ENCODE measurements around the gene LRRC32. TPM values are rescaled to one million over a fixed set of nuclear protein-coding genes. Genes with fewer than 3 reads are reported as not detected.

The LRRC32 gene
- total RNA-seq, 4 donors from 2014 or later, result 22.7 to 37.6 (median 31.1) TPM

DNA sequence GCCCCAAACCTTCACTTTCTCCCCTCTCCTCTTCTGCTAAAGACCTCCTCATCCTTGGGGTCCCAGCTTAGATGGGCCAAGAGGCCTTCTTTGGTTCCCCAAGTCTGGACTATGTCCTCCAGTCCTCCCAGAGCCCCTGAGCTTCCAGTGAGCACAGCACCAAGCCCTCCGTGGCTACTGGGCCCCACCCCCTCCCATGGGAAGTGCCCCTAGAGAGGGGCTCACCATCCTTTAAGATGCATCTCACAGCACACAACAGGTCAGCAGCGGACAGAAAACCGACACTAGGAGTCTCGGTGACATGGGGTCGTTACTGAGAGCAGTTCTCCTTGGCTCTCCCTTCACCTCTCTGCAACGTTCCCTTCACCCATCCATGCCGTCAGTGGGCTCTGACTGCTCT is 2.7 kb downstream of the LRRC32 start:
- Histone ChIP-seq H3K4me3 (peak overlapping the region in 1 of 2 donors; percentile 68), H3K36me3 (peaks cover 0 to 8% of the 10 kb centered on the region in 2 donors), H3K9me3 (no peaks in the 10 kb centered on the region), H3K27ac (peak overlapping the region in 3 of 4 donors; percentile 51 to 74 (median 54)), H3K4me1 (peaks cover 0 to 49% (median 7%) of the 10 kb centered on the region in 3 donors), H3K27me3 (peaks cover 28% of the 10 kb centered on the region)
- ATAC-seq, result no peak
- TF ChIP-seq POLR2AphosphoS5 (IDR thresholded peaks at IDR 0.05) (no peak), CTCF (IDR thresholded peaks at IDR 0.05) (no peak), EP300 (IDR thresholded peaks at IDR 0.05) (no peak), POLR2A (IDR thresholded peaks at IDR 0.05) (no peak)
- 60 to 80% methylated on average over 1 of the region's 7 CpGs for WGBS, 2 donors (ENCODE audit: low coverage in 1 of 2)

DNA sequence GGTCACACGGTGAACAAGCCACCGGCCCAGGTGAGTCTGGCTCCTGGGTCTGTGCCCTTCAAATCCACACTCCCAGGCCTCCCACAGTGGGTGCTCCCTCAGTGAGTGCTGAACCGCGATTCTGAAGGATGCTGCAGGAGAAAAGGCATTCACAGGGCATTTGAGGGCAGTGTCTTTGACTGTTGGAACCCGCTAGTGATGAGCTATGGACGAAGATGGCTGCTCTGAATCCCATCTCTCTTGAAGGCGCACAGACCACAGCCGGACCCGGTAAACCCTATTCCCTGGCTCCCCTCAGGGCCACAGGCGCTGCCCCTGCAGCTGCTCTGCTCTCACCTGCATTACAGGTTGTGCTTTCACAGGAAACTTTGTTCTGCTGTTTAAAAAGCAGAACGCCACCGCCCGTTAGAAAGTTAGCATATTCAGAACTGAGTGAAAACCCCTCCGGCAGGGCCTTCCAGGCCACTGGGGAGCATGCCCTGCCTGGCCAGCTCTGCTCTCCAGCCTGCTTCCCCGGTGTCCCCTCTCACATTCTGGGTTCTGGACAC is 3.2 kb downstream of the LRRC32 start:
- ATAC-seq, result no peak
- Histone ChIP-seq H3K27ac (peak overlapping the region in 3 of 4 donors; percentile 51 to 74 (median 54)), H3K4me1 (peaks cover 0 to 44% (median 7%) of the 10 kb centered on the region in 3 donors), H3K4me3 (peak overlapping the region in 1 of 2 donors; percentile 68), H3K9me3 (no peaks in the 10 kb centered on the region), H3K27me3 (peaks cover 28% of the 10 kb centered on the region), H3K36me3 (peaks cover 0 to 8% of the 10 kb centered on the region in 2 donors)
- TF ChIP-seq EP300 (IDR thresholded peaks at IDR 0.05), result no peak
- TF ChIP-seq POLR2AphosphoS5 (IDR thresholded peaks at IDR 0.05), result no peak
- TF ChIP-seq CTCF (IDR thresholded peaks at IDR 0.05), result no peak
- TF ChIP-seq POLR2A (IDR thresholded peaks at IDR 0.05), result no peak
- WGBS, 2 donors (ENCODE audit: low coverage in 1 of 2), result 84 to 89% methylated on average over 8 to 9 of the region's 15 CpGs

DNA sequence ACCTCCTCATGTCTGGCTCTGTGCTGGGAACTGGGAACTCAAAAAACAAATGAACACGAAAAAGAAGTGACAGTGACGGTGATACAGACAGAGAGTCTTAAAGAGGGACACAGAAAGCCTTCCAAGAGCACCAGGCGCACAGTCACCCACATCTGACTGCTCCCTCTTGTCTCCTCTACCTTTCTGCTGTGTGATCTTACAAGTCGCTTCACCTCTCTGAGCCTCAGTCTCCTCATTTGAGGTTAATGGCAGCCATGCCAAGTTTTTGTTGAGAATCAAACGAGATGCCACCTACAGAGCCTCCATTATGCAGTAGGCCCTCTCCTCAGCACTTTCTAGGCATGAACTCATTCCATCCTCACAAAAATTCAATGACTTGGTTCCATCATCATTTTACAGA is 3.7 kb downstream of the LRRC32 start:
- H3K27me3 ChIP-seq, result peaks cover 28% of the 10 kb centered on the region
- peak overlapping the region in 1 of 2 donors; percentile 68 for H3K4me3 ChIP-seq
- peaks cover 0 to 8% of the 10 kb centered on the region in 2 donors for H3K36me3 ChIP-seq
- no peak for ATAC-seq
- WGBS, 2 donors (ENCODE audit: low coverage in 1 of 2), result 69 to 81% methylated on average over 5 of the region's 5 CpGs
- peak overlapping the region in 3 of 4 donors; percentile 51 to 74 (median 54) for H3K27ac ChIP-seq
- H3K4me1 ChIP-seq, result peaks cover 0 to 39% (median 7%) of the 10 kb centered on the region in 3 donors
- no peaks in the 10 kb centered on the region for H3K9me3 ChIP-seq
- TF ChIP-seq EP300 (IDR thresholded peaks at IDR 0.05) (no peak), POLR2A (IDR thresholded peaks at IDR 0.05) (no peak), POLR2AphosphoS5 (IDR thresholded peaks at IDR 0.05) (no peak), CTCF (IDR thresholded peaks at IDR 0.05) (no peak)

DNA sequence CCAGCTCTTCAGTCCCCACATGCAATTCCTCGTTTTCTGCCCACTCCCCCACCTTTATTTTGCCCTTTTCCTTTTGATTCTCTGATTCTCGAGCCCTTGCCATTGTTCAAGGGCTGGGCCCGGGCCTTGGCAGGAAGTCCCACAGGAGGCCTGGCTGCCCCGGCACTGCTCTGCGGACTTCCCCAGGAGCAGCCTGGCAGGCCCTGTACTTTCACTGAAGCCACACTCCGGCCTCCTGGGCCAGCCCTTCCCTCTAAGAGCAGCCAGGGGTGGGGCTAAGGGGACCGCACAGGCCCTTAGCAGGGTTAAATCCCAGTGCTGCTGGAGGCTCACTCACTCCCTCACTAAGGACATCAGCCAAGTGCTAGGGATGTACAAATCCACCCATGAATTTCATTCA is 4.1 kb downstream of the LRRC32 start:
- Histone ChIP-seq H3K4me3 (peak overlapping the region in 1 of 2 donors; percentile 68), H3K27ac (peak overlapping the region in 3 of 4 donors; percentile 35 to 74 (median 54))
- WGBS, 2 donors (ENCODE audit: low coverage in 1 of 2), result 49 to 71% methylated on average over 1 to 2 of the region's 7 CpGs

More for the DNA sequence above, 4.1 kb downstream of the LRRC32 start:
- H3K36me3 ChIP-seq, result peaks cover 0 to 8% of the 10 kb centered on the region in 2 donors
- peaks cover 0 to 35% (median 7%) of the 10 kb centered on the region in 3 donors for H3K4me1 ChIP-seq
- ATAC-seq, result peak; percentile 43
- H3K27me3 ChIP-seq, result peaks cover 24% of the 10 kb centered on the region
- TF ChIP-seq POLR2A (IDR thresholded peaks at IDR 0.05) (no peak), EP300 (IDR thresholded peaks at IDR 0.05) (no peak), CTCF (IDR thresholded peaks at IDR 0.05) (no peak), POLR2AphosphoS5 (IDR thresholded peaks at IDR 0.05) (no peak)
- no peaks in the 10 kb centered on the region for H3K9me3 ChIP-seq
